Gastrocnemius medialis (tissue), 4 donors: ENCODE results near the gene AKAP13.

Experiments
- CTCF ChIP-seq, 5 experiments: fragments of 450-650 bp in 3 of 5; fragments of 200-600 bp in 2 of 5; sonication (generic) in 2 of 5; IDR thresholded peaks in 4 of 5; conservative IDR thresholded peaks in 1 of 5; 1 replicate in 4 of 5; 2 replicates in 1 of 5; pipeline ENCODE4 v1.5.1; 2016 to 2019; ENCODE audit warnings: antibody characterized with exemption in 5 of 5, mild to moderate bottlenecking in 3 of 5, moderate library complexity in 3 of 5
- POLR2A ChIP-seq, 2 donors: fragments of 450-650 bp; IDR thresholded peaks; one replicate each; pipeline ENCODE4 v1.6.1; 2017; ENCODE audit warnings: antibody characterized with exemption in 2 of 2, mild to moderate bottlenecking in 2 of 2, moderate library complexity in 2 of 2

DNA sequence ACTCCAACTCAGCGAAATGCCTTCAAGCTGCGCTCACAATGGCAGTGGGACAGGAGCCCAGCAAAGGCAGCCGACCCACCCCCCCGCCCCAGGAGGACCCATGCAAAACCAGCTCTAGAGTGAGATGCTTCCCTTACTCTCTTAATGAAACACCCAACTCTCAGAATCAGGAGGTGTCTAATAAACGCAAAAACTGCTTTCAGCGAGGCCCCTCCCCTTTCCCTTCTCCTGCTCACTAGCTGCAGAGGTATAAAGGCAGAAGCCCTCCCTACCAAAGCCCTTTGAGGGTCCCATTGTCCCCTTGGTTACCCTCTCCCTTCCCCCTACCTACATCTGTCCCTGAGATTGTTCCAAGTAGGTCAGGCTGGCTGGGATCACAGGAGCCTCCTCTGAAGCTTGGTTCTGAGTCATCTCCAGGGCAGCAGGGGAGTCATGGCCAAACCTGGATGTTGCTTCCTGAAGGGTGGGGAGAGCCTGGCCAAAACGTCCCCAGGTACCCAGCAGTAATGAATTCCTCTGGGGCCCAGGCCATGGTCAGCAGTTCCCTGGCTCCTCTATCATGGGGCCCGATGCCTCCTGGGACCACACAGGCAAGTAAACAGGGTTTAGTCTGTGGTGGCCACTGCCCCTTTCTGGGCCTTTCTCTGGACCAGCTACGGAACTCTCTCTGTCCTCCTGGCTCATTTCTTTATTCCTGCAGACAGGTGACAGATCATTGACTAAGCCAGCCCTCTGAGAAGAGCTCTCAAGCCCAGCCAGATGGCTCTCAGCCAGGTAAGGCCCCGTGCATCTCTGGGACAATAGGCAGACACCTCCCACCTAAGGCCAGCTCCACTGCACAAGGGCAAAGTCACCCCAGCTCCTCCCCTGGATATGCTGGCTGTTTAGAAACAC lies 405.7 kb downstream of the AKAP13 start:
- TF ChIP-seq POLR2A (IDR thresholded peaks at IDR 0.05) (no peak), CTCF (IDR thresholded peaks at IDR 0.05 in 4 of 5, conservative IDR thresholded peaks at IDR 0.05 in 1 of 5) (no peak)
